Measurements from ENCODE around the gene PKD2L1.
A peak's percentile ranks its signal among the peaks of the same experiment; 100 is the strongest.

The PKD2L1 gene

GRCh38 chr10:100350914-100351485, 21.0 kb upstream of the PKD2L1 start:
- peaks cover 3% of the 10 kb centered on the region for H3K36me3 ChIP-seq (ENCODE audit: control insufficient read depth, insufficient read depth, low read length)
- H3K9ac ChIP-seq (ENCODE audit: low read length), result no peak overlapping the region
- no peak overlapping the region for H3K4me3 ChIP-seq (ENCODE audit: low read length)
- H3K27me3 ChIP-seq (ENCODE audit: control insufficient read depth, insufficient read depth, low read length), result no peaks in the 10 kb centered on the region
- peaks cover 31% of the 10 kb centered on the region for H3K4me1 ChIP-seq (ENCODE audit: control insufficient read depth, insufficient read depth, low read length)
- H3K9me3 ChIP-seq (ENCODE audit: control insufficient read depth, low read length), result no peaks in the 10 kb centered on the region

- peaks cover 3% of the 10 kb centered on the region for H3K36me3 ChIP-seq (ENCODE audit: control insufficient read depth, insufficient read depth, low read length)
- no peaks in the 10 kb centered on the region for H3K9me3 ChIP-seq (ENCODE audit: control insufficient read depth, low read length)
- H3K9ac ChIP-seq (ENCODE audit: low read length), result no peak overlapping the region
- H3K4me1 ChIP-seq (ENCODE audit: control insufficient read depth, insufficient read depth, low read length), result peaks cover 33% of the 10 kb centered on the region
- H3K27me3 ChIP-seq (ENCODE audit: control insufficient read depth, insufficient read depth, low read length), result no peaks in the 10 kb centered on the region
- H3K4me3 ChIP-seq (ENCODE audit: low read length), result no peak overlapping the region
Measured at GRCh38 chr10:100349672-100350071, 19.6 kb upstream of the PKD2L1 start.

- peaks cover 33% of the 10 kb centered on the region for H3K4me1 ChIP-seq (ENCODE audit: control insufficient read depth, insufficient read depth, low read length)
- no peaks in the 10 kb centered on the region for H3K9me3 ChIP-seq (ENCODE audit: control insufficient read depth, low read length)
- no peaks in the 10 kb centered on the region for H3K36me3 ChIP-seq (ENCODE audit: control insufficient read depth, insufficient read depth, low read length)
- no peaks in the 10 kb centered on the region for H3K27me3 ChIP-seq (ENCODE audit: control insufficient read depth, insufficient read depth, low read length)
- no peak overlapping the region for H3K9ac ChIP-seq (ENCODE audit: low read length)
- H3K4me3 ChIP-seq (ENCODE audit: low read length), result no peak overlapping the region
Measured at GRCh38 chr10:100349087-100349486, 19.1 kb upstream of the PKD2L1 start.

GRCh38 chr10:100348389-100348927, 18.4 kb upstream of the PKD2L1 start:
- Histone ChIP-seq H3K4me1 (ENCODE audit: control insufficient read depth, insufficient read depth, low read length) (peaks cover 33% of the 10 kb centered on the region), H3K9me3 (ENCODE audit: control insufficient read depth, low read length) (no peaks in the 10 kb centered on the region), H3K9ac (ENCODE audit: low read length) (peak overlapping the region; percentile 51), H3K27me3 (ENCODE audit: control insufficient read depth, insufficient read depth, low read length) (no peaks in the 10 kb centered on the region), H3K4me3 (ENCODE audit: low read length) (no peak overlapping the region), H3K36me3 (ENCODE audit: control insufficient read depth, insufficient read depth, low read length) (no peaks in the 10 kb centered on the region)

- no peaks in the 10 kb centered on the region for H3K27me3 ChIP-seq (ENCODE audit: control insufficient read depth, insufficient read depth, low read length)
- no peaks in the 10 kb centered on the region for H3K36me3 ChIP-seq (ENCODE audit: control insufficient read depth, insufficient read depth, low read length)
- H3K4me3 ChIP-seq (ENCODE audit: low read length), result peak overlapping the region; percentile 44
- H3K9ac ChIP-seq (ENCODE audit: low read length), result peak overlapping the region; percentile 51
- no peaks in the 10 kb centered on the region for H3K9me3 ChIP-seq (ENCODE audit: control insufficient read depth, low read length)
- peaks cover 33% of the 10 kb centered on the region for H3K4me1 ChIP-seq (ENCODE audit: control insufficient read depth, insufficient read depth, low read length)
Measured at GRCh38 chr10:100347568-100348195, 17.7 kb upstream of the PKD2L1 start.

- no peaks in the 10 kb centered on the region for H3K27me3 ChIP-seq (ENCODE audit: control insufficient read depth, insufficient read depth, low read length)
- no peaks in the 10 kb centered on the region for H3K9me3 ChIP-seq (ENCODE audit: control insufficient read depth, low read length)
- H3K4me3 ChIP-seq (ENCODE audit: low read length), result peak within 1 kb of the TSS; percentile 44
- peak within 1 kb of the TSS; percentile 51 for H3K9ac ChIP-seq (ENCODE audit: low read length)
- no peaks in the 10 kb centered on the region for H3K36me3 ChIP-seq (ENCODE audit: control insufficient read depth, insufficient read depth, low read length)
- peaks cover 33% of the 10 kb centered on the region for H3K4me1 ChIP-seq (ENCODE audit: control insufficient read depth, insufficient read depth, low read length)
Measured at GRCh38 chr10:100346765-100347567, 16.9 kb upstream of the PKD2L1 start, which contains the start of gene SCD. Gene SCD, plus strand, starts transcription at chr10:100347233. Its CDS starts 272 bp downstream, at chr10:100347505.

- Histone ChIP-seq H3K4me1 (ENCODE audit: control insufficient read depth, insufficient read depth, low read length) (peaks cover 32% of the 10 kb centered on the region), H3K27me3 (ENCODE audit: control insufficient read depth, insufficient read depth, low read length) (no peaks in the 10 kb centered on the region), H3K9ac (ENCODE audit: low read length) (peak overlapping the region; percentile 51), H3K4me3 (ENCODE audit: low read length) (no peak overlapping the region), H3K9me3 (ENCODE audit: control insufficient read depth, low read length) (no peaks in the 10 kb centered on the region), H3K36me3 (ENCODE audit: control insufficient read depth, insufficient read depth, low read length) (no peaks in the 10 kb centered on the region)
Measured at GRCh38 chr10:100346351-100346764, 16.3 kb upstream of the PKD2L1 start.

- Histone ChIP-seq H3K9ac (ENCODE audit: low read length) (no peak overlapping the region), H3K36me3 (ENCODE audit: control insufficient read depth, insufficient read depth, low read length) (no peaks in the 10 kb centered on the region), H3K4me3 (ENCODE audit: low read length) (no peak overlapping the region), H3K27me3 (ENCODE audit: control insufficient read depth, insufficient read depth, low read length) (no peaks in the 10 kb centered on the region), H3K9me3 (ENCODE audit: control insufficient read depth, low read length) (no peaks in the 10 kb centered on the region), H3K4me1 (ENCODE audit: control insufficient read depth, insufficient read depth, low read length) (peaks cover 33% of the 10 kb centered on the region)
Measured at GRCh38 chr10:100345570-100346330, 15.7 kb upstream of the PKD2L1 start.

GRCh38 chr10:100344241-100344788, 14.3 kb upstream of the PKD2L1 start:
- H3K4me1 ChIP-seq (ENCODE audit: control insufficient read depth, insufficient read depth, low read length), result peaks cover 27% of the 10 kb centered on the region
- no peak overlapping the region for H3K9ac ChIP-seq (ENCODE audit: low read length)
- H3K27me3 ChIP-seq (ENCODE audit: control insufficient read depth, insufficient read depth, low read length), result no peaks in the 10 kb centered on the region
- no peak overlapping the region for H3K4me3 ChIP-seq (ENCODE audit: low read length)
- no peaks in the 10 kb centered on the region for H3K9me3 ChIP-seq (ENCODE audit: control insufficient read depth, low read length)
- H3K36me3 ChIP-seq (ENCODE audit: control insufficient read depth, insufficient read depth, low read length), result no peaks in the 10 kb centered on the region

GRCh38 chr10:100342627-100342972, 12.6 kb upstream of the PKD2L1 start:
- Histone ChIP-seq H3K27me3 (ENCODE audit: control insufficient read depth, insufficient read depth, low read length) (no peaks in the 10 kb centered on the region), H3K9me3 (ENCODE audit: control insufficient read depth, low read length) (no peaks in the 10 kb centered on the region), H3K4me1 (ENCODE audit: control insufficient read depth, insufficient read depth, low read length) (peaks cover 12% of the 10 kb centered on the region), H3K9ac (ENCODE audit: low read length) (no peak overlapping the region), H3K4me3 (ENCODE audit: low read length) (no peak overlapping the region), H3K36me3 (ENCODE audit: control insufficient read depth, insufficient read depth, low read length) (no peaks in the 10 kb centered on the region)

GRCh38 chr10:100341953-100342626, 12.1 kb upstream of the PKD2L1 start:
- Histone ChIP-seq H3K9ac (ENCODE audit: low read length) (no peak overlapping the region), H3K36me3 (ENCODE audit: control insufficient read depth, insufficient read depth, low read length) (no peaks in the 10 kb centered on the region), H3K9me3 (ENCODE audit: control insufficient read depth, low read length) (no peaks in the 10 kb centered on the region), H3K27me3 (ENCODE audit: control insufficient read depth, insufficient read depth, low read length) (no peaks in the 10 kb centered on the region), H3K4me3 (ENCODE audit: low read length) (no peak overlapping the region), H3K4me1 (ENCODE audit: control insufficient read depth, insufficient read depth, low read length) (peaks cover 12% of the 10 kb centered on the region)

All from mucosa of stomach (tissue), 1 donor.